SU-DHL-6 (cell line): ENCODE results near the gene ELP5.

ENCODE experiments used
- H2AFZ ChIP-seq: fragments of 200-600 bp; sonication (generic); 2 replicates; pipeline ENCODE4 v1.6.1; 2014; ENCODE audit warnings: low read depth, mild to moderate bottlenecking, moderate library complexity, mixed read lengths, antibody characterized with exemption, low read length; ENCODE audit not compliant: severe bottlenecking
- H3F3A ChIP-seq: fragments of 200-600 bp; shearing (Covaris generic); 2 replicates; pipeline ENCODE4 v1.6.0; 2016; ENCODE audit warnings: antibody characterized with exemption, mild to moderate bottlenecking; ENCODE audit not compliant: insufficient read depth
- H3K27ac ChIP-seq: fragments of 200-600 bp; sonication (generic); 2 replicates; pipeline ENCODE4 v1.5.1; 2016; ENCODE audit warnings: low read depth, mild to moderate bottlenecking, low read length, moderate library complexity, mixed read lengths
- H3K27me3 ChIP-seq: fragments of 200-600 bp; sonication (generic), shearing (Covaris generic); 2 replicates; pipeline ENCODE4 v1.6.0; 2014; ENCODE audit warnings: mild to moderate bottlenecking, low read length
- H3K36me3 ChIP-seq: fragments of 200-600 bp; sonication (generic); 2 replicates; pipeline ENCODE4 v1.6.1; 2014; ENCODE audit warnings: mild to moderate bottlenecking, low read length, mixed read lengths
- H3K4me2 ChIP-seq: fragments of 300-600, 200-600 bp; shearing (Covaris generic), sonication (generic); 2 replicates; pipeline ENCODE4 v1.6.0; 2014; ENCODE audit warnings: low read length, low read depth, mild to moderate bottlenecking; ENCODE audit not compliant: poor library complexity, severe bottlenecking
- H3K4me3 ChIP-seq: fragments of 200-600 bp; sonication (generic); 2 replicates; pipeline ENCODE4 v1.5.1; 2014; ENCODE audit warnings: antibody characterized with exemption, low read length, mild to moderate bottlenecking, mixed read lengths; ENCODE audit not compliant: insufficient read depth, poor library complexity, severe bottlenecking
- H3K79me2 ChIP-seq: fragments of 200-600 bp; sonication (generic); 2 replicates; pipeline ENCODE4 v1.6.1; 2014; ENCODE audit warnings: mild to moderate bottlenecking, low read length, moderate library complexity; ENCODE audit not compliant: insufficient read depth
- H3K9ac ChIP-seq: fragments of 200-600 bp; sonication (generic); 2 replicates; pipeline ENCODE4 v1.7.0; 2014; ENCODE audit warnings: mild to moderate bottlenecking, low read length
- H3K9me2 ChIP-seq: fragments of 200-600 bp; sonication (generic); replicated peaks from 2 replicates; pipeline ENCODE4 v1.6.1; 2014; ENCODE audit warnings: low read length; ENCODE audit not compliant: insufficient read depth
- H3K9me3 ChIP-seq: fragments of 200-600 bp; sonication (generic); 2 replicates; pipeline ENCODE4 v1.6.1; 2014; ENCODE audit warnings: low read length, mixed read lengths; ENCODE audit not compliant: insufficient read depth
- H4K20me1 ChIP-seq: fragments of 200-600 bp; sonication (generic); 2 replicates; pipeline ENCODE4 v1.6.1; 2014; ENCODE audit warnings: low read depth, mild to moderate bottlenecking, antibody characterized with exemption, low read length, moderate library complexity, mixed read lengths
- EZH2phosphoT487 ChIP-seq: fragments of 200-600 bp; sonication (generic), shearing (Covaris generic); conservative IDR thresholded peaks from 2 replicates; pipeline ENCODE4 v1.6.1; 2018; ENCODE audit warnings: mild to moderate bottlenecking, antibody characterized with exemption, low read length, moderate library complexity, mixed read lengths
- TF ChIP-seq, protein P1 (sequence below): fragments of 200-600 bp; sonication (generic); IDR thresholded peaks from one replicate; pipeline ENCODE4 v1.5.1; 2017; ENCODE audit warnings: antibody characterized with exemption, mild to moderate bottlenecking, low read length, moderate library complexity; ENCODE audit not compliant: insufficient read depth, poor library complexity, severe bottlenecking

Gene ELP5

DNA sequence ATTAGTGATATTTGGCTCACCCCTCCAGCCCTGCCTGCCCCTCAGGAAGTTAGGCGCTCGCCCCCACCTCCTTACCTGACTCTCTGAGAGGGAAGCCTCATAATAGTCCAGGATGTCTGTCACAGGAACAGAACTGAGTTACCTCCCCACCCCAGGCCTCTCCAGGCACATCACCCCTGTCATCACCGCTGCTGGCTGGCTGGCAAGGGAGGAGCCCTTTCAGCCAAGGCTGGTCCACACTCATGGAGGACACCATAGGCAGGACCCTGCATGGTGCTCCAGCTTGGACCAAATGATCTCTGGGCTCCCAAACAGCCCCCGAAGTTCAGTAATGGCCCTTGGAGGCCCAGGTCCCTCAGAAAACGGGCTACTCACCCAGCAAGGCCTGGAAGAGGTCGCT lies 33.8 kb upstream of the ELP5 start:
- Histone ChIP-seq H3K9me3 (no peaks in the 10 kb centered on the region), H3K4me3 (no peak overlapping the region), H3K36me3 (no peaks in the 10 kb centered on the region), H3F3A (peaks cover 12% of the 10 kb centered on the region; the same call in 1 of the 2 replicates), H3K4me2 (no peak overlapping the region), H2AFZ (no peak overlapping the region), H3K79me2 (no peaks in the 10 kb centered on the region), H3K27ac (no peak overlapping the region), H4K20me1 (no peaks in the 10 kb centered on the region), H3K9ac (no peak overlapping the region), H3K9me2 (no peaks in the 10 kb centered on the region), H3K27me3 (no peaks in the 10 kb centered on the region)
- no peak for TF ChIP-seq EZH2phosphoT487
- TF ChIP-seq, protein P1, sequence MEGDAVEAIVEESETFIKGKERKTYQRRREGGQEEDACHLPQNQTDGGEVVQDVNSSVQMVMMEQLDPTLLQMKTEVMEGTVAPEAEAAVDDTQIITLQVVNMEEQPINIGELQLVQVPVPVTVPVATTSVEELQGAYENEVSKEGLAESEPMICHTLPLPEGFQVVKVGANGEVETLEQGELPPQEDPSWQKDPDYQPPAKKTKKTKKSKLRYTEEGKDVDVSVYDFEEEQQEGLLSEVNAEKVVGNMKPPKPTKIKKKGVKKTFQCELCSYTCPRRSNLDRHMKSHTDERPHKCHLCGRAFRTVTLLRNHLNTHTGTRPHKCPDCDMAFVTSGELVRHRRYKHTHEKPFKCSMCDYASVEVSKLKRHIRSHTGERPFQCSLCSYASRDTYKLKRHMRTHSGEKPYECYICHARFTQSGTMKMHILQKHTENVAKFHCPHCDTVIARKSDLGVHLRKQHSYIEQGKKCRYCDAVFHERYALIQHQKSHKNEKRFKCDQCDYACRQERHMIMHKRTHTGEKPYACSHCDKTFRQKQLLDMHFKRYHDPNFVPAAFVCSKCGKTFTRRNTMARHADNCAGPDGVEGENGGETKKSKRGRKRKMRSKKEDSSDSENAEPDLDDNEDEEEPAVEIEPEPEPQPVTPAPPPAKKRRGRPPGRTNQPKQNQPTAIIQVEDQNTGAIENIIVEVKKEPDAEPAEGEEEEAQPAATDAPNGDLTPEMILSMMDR = no peak

DNA sequence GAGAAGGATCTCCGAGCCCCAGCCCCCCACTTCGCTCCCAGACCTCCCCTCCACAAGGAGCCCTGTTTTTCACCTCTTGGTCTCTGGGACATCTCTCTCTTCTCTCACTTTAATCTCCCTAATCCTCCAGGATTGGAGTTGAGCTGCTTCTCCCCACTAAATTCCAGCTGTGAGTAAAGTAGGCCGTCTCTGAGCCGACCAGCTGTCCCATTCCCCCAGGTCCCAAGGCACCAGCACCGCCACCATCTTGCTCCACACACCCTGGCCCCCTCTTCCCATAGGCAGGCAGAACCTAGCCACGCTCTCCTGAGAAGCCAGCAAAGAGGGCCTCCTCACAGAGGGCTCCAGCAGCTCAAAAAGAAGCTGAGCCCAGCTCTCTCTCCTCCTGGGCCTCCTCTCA lies 33.3 kb upstream of the ELP5 start:
- Histone ChIP-seq H3K27ac (no peak overlapping the region), H2AFZ (no peak overlapping the region)

DNA sequence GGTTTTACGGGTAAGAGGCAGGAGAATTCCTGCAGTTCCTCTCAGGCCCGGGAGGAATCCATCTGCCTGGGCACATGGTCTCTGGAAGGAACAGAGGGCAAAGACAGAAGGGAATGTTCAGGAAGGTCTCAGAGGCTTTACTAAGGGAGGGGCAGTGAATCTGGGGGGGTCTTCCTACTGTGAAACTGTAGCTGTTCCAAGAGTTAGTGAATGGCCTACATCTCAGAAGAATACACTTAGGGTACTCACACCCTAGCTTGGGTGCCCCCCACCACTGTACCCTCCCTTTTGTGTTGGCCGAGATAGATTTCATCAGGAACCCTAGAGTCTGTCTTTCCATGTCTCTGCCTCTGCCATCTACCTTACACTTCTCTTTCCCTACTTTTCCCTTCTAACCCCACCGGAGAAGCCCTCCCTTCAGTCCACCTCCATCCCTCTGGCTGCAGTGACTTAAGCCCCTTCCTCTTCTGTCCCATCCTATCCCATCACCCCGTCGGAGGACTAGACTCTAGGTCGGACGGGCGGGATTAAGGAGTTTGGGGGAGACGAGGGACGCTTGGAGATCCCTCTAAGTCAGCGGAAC lies 32.7 kb upstream of the ELP5 start:
- H2AFZ ChIP-seq = peak overlapping the region; percentile 77
- no peaks in the 10 kb centered on the region for H3K79me2 ChIP-seq
- no peaks in the 10 kb centered on the region for H3K36me3 ChIP-seq
- peak overlapping the region; percentile 56 for H3K4me2 ChIP-seq
- no peaks in the 10 kb centered on the region for H3K27me3 ChIP-seq
- no peaks in the 10 kb centered on the region for H4K20me1 ChIP-seq
- H3K27ac ChIP-seq = no peak overlapping the region
- peak overlapping the region; percentile 66 for H3K4me3 ChIP-seq
- no peaks in the 10 kb centered on the region for H3K9me2 ChIP-seq
- peaks cover 16% of the 10 kb centered on the region; the same call in 1 of the 2 replicates for H3F3A ChIP-seq
- TF ChIP-seq EZH2phosphoT487 = no peak
- TF ChIP-seq, protein P1 = no peak
- H3K9ac ChIP-seq = peak overlapping the region; percentile 73
- no peaks in the 10 kb centered on the region for H3K9me3 ChIP-seq

More for the DNA sequence above, 33.3 kb upstream of the ELP5 start:
- no peaks in the 10 kb centered on the region for H4K20me1 ChIP-seq
- no peak for TF ChIP-seq EZH2phosphoT487
- TF ChIP-seq, protein P1 = no peak
- no peaks in the 10 kb centered on the region for H3K36me3 ChIP-seq
- no peak overlapping the region for H3K4me3 ChIP-seq
- no peak overlapping the region for H3K4me2 ChIP-seq
- no peaks in the 10 kb centered on the region for H3K79me2 ChIP-seq
- no peaks in the 10 kb centered on the region for H3K9me3 ChIP-seq
- H3F3A ChIP-seq = peaks cover 16% of the 10 kb centered on the region; the same call in 1 of the 2 replicates
- no peaks in the 10 kb centered on the region for H3K27me3 ChIP-seq
- H3K9ac ChIP-seq = no peak overlapping the region
- no peaks in the 10 kb centered on the region for H3K9me2 ChIP-seq
